Fibroblast of mammary gland (primary cell): ENCODE data around the gene NT5DC2.

Source experiments
- DNase-seq: peaks from one replicate; pipeline ENCODE4 v3.0.0-alpha.2; 2010; ENCODE audit warnings: low read depth
- H3K4me3 ChIP-seq: 2 replicates; pipeline ENCODE4 v1.5.1; 2011; ENCODE audit warnings: low read depth, mild to moderate bottlenecking, low read length, moderate library complexity; ENCODE audit not compliant: control insufficient read depth
- TF ChIP-seq, protein P1 (sequence below): conservative IDR thresholded peaks from 2 replicates; pipeline ENCODE4 v1.5.1; 2011; ENCODE audit warnings: low read depth, low read length, inconsistent platforms; ENCODE audit not compliant: control insufficient read depth, insufficient read depth

NT5DC2 gene

GRCh38 chr3:52506266-52506966 lies 27.2 kb downstream of the NT5DC2 start:
- no peak overlapping the region for H3K4me3 ChIP-seq
- TF ChIP-seq, protein P1, sequence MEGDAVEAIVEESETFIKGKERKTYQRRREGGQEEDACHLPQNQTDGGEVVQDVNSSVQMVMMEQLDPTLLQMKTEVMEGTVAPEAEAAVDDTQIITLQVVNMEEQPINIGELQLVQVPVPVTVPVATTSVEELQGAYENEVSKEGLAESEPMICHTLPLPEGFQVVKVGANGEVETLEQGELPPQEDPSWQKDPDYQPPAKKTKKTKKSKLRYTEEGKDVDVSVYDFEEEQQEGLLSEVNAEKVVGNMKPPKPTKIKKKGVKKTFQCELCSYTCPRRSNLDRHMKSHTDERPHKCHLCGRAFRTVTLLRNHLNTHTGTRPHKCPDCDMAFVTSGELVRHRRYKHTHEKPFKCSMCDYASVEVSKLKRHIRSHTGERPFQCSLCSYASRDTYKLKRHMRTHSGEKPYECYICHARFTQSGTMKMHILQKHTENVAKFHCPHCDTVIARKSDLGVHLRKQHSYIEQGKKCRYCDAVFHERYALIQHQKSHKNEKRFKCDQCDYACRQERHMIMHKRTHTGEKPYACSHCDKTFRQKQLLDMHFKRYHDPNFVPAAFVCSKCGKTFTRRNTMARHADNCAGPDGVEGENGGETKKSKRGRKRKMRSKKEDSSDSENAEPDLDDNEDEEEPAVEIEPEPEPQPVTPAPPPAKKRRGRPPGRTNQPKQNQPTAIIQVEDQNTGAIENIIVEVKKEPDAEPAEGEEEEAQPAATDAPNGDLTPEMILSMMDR = no peak
- no peak for DNase-seq

DNA sequence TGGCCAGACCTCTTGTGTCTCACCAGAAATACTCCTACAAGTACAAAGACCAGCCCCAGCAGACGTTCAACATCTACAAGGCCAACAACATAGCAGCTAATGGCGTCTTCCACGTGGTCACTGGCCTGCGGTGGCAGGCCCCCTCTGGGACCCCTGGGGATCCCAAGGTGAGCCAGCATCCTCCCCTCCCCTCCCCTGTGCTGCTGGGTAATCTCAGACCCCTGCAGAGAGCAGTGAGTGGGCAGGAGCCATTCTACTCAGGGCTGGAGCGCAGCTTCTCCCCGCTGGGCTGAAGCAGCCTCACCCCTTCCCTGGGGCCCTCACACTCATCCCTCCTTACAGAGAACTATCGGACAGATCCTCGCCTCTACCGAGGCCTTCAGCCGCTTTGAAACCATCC lies 28.7 kb downstream of the NT5DC2 start:
- H3K4me3 ChIP-seq = no peak overlapping the region
- TF ChIP-seq, protein P1 = no peak
- no peak for DNase-seq

- TF ChIP-seq, protein P1 = no peak
- no peak overlapping the region for H3K4me3 ChIP-seq
- no peak for DNase-seq
Measured at GRCh38 chr3:52503788-52504424, 29.8 kb downstream of the NT5DC2 start.

- TF ChIP-seq, protein P1 = no peak
- DNase-seq = no peak
- no peak overlapping the region for H3K4me3 ChIP-seq
Measured at GRCh38 chr3:52502808-52503350, 30.8 kb downstream of the NT5DC2 start.

GRCh38 chr3:52502001-52502400 lies 31.7 kb downstream of the NT5DC2 start:
- TF ChIP-seq, protein P1 = no peak
- no peak for DNase-seq
- no peak overlapping the region for H3K4me3 ChIP-seq

- DNase-seq = no peak
- TF ChIP-seq, protein P1 = no peak
- H3K4me3 ChIP-seq = no peak overlapping the region
Measured at GRCh38 chr3:52501046-52501445, 32.6 kb downstream of the NT5DC2 start.
